SU-DHL-6 (cell line): ENCODE measurements around the gene CRTC2.
"Not testable (repeated sequence)": the region's sequence is repeated elsewhere in the genome, so short reads cannot be mapped to it uniquely, and the experiment has no call there.

Experiments
- H2AFZ ChIP-seq: fragments of 200-600 bp; sonication (generic); 2 replicates; pipeline ENCODE4 v1.6.1; 2014; ENCODE audit warnings: low read depth, mild to moderate bottlenecking, moderate library complexity, mixed read lengths, antibody characterized with exemption, low read length; ENCODE audit not compliant: severe bottlenecking
- H3F3A ChIP-seq: fragments of 200-600 bp; shearing (Covaris generic); 2 replicates; pipeline ENCODE4 v1.6.0; 2016; ENCODE audit warnings: antibody characterized with exemption, mild to moderate bottlenecking; ENCODE audit not compliant: insufficient read depth
- H3K27ac ChIP-seq: fragments of 200-600 bp; sonication (generic); 2 replicates; pipeline ENCODE4 v1.5.1; 2016; ENCODE audit warnings: low read depth, mild to moderate bottlenecking, low read length, moderate library complexity, mixed read lengths
- H3K27me3 ChIP-seq: fragments of 200-600 bp; sonication (generic), shearing (Covaris generic); 2 replicates; pipeline ENCODE4 v1.6.0; 2014; ENCODE audit warnings: mild to moderate bottlenecking, low read length
- H3K36me3 ChIP-seq: fragments of 200-600 bp; sonication (generic); 2 replicates; pipeline ENCODE4 v1.6.1; 2014; ENCODE audit warnings: mild to moderate bottlenecking, low read length, mixed read lengths
- H3K4me2 ChIP-seq: fragments of 300-600, 200-600 bp; shearing (Covaris generic), sonication (generic); 2 replicates; pipeline ENCODE4 v1.6.0; 2014; ENCODE audit warnings: low read length, low read depth, mild to moderate bottlenecking; ENCODE audit not compliant: poor library complexity, severe bottlenecking
- H3K4me3 ChIP-seq: fragments of 200-600 bp; sonication (generic); 2 replicates; pipeline ENCODE4 v1.5.1; 2014; ENCODE audit warnings: antibody characterized with exemption, low read length, mild to moderate bottlenecking, mixed read lengths; ENCODE audit not compliant: insufficient read depth, poor library complexity, severe bottlenecking
- H3K79me2 ChIP-seq: fragments of 200-600 bp; sonication (generic); 2 replicates; pipeline ENCODE4 v1.6.1; 2014; ENCODE audit warnings: mild to moderate bottlenecking, low read length, moderate library complexity; ENCODE audit not compliant: insufficient read depth
- H3K9ac ChIP-seq: fragments of 200-600 bp; sonication (generic); 2 replicates; pipeline ENCODE4 v1.7.0; 2014; ENCODE audit warnings: mild to moderate bottlenecking, low read length
- H3K9me2 ChIP-seq: fragments of 200-600 bp; sonication (generic); replicated peaks from 2 replicates; pipeline ENCODE4 v1.6.1; 2014; ENCODE audit warnings: low read length; ENCODE audit not compliant: insufficient read depth
- H3K9me3 ChIP-seq: fragments of 200-600 bp; sonication (generic); 2 replicates; pipeline ENCODE4 v1.6.1; 2014; ENCODE audit warnings: low read length, mixed read lengths; ENCODE audit not compliant: insufficient read depth
- H4K20me1 ChIP-seq: fragments of 200-600 bp; sonication (generic); 2 replicates; pipeline ENCODE4 v1.6.1; 2014; ENCODE audit warnings: low read depth, mild to moderate bottlenecking, antibody characterized with exemption, low read length, moderate library complexity, mixed read lengths
- EZH2phosphoT487 ChIP-seq: fragments of 200-600 bp; sonication (generic), shearing (Covaris generic); conservative IDR thresholded peaks from 2 replicates; pipeline ENCODE4 v1.6.1; 2018; ENCODE audit warnings: mild to moderate bottlenecking, antibody characterized with exemption, low read length, moderate library complexity, mixed read lengths
- TF ChIP-seq, protein P1 (sequence below): fragments of 200-600 bp; sonication (generic); IDR thresholded peaks from one replicate; pipeline ENCODE4 v1.5.1; 2017; ENCODE audit warnings: antibody characterized with exemption, mild to moderate bottlenecking, low read length, moderate library complexity; ENCODE audit not compliant: insufficient read depth, poor library complexity, severe bottlenecking

Gene CRTC2

GRCh38 chr1:153919876-153920852, 38.2 kb downstream of the CRTC2 start:
- Histone ChIP-seq H3K9me3 (no peaks in the 10 kb centered on the region), H3K79me2 (peaks cover 71% of the 10 kb centered on the region), H3K27me3 (no peaks in the 10 kb centered on the region), H3F3A (no peaks in the 10 kb centered on the region; the same call in 1 of the 2 replicates), H3K9ac (peak overlapping the region; percentile 89), H3K9me2 (no peaks in the 10 kb centered on the region), H3K4me3 (peak overlapping the region; percentile 83), H3K4me2 (peak overlapping the region; percentile 74), H4K20me1 (peaks cover 4% of the 10 kb centered on the region; the same call in 1 of the 2 replicates), H2AFZ (no peak overlapping the region), H3K27ac (peak overlapping the region; percentile 85), H3K36me3 (peaks cover 10% of the 10 kb centered on the region; the same call in 1 of the 2 replicates)
- TF ChIP-seq, protein P1, sequence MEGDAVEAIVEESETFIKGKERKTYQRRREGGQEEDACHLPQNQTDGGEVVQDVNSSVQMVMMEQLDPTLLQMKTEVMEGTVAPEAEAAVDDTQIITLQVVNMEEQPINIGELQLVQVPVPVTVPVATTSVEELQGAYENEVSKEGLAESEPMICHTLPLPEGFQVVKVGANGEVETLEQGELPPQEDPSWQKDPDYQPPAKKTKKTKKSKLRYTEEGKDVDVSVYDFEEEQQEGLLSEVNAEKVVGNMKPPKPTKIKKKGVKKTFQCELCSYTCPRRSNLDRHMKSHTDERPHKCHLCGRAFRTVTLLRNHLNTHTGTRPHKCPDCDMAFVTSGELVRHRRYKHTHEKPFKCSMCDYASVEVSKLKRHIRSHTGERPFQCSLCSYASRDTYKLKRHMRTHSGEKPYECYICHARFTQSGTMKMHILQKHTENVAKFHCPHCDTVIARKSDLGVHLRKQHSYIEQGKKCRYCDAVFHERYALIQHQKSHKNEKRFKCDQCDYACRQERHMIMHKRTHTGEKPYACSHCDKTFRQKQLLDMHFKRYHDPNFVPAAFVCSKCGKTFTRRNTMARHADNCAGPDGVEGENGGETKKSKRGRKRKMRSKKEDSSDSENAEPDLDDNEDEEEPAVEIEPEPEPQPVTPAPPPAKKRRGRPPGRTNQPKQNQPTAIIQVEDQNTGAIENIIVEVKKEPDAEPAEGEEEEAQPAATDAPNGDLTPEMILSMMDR = peak; percentile 40
- TF ChIP-seq EZH2phosphoT487 = no peak

DNA sequence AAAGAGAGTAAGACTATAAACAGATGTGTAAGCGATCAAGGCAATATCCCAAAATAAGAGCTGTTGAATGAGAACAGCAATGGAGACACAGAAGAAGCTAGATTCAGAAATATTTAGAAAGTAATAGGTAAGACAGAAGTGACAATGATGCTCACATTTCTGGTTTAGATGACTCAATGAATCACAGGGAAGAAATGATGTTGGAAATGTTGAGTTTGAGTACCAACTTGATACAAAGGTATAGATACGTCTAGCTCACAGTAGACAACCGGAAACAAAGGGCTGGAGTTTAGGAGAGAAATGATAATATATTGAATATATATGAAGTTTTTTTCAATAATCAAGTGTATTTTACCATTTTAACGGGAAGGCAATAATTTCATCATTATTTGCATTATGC, 42.1 kb downstream of the CRTC2 start:
- Histone ChIP-seq H3K27ac (no peak overlapping the region), H3F3A (peaks cover 8% of the 10 kb centered on the region), H3K4me2 (no peak overlapping the region), H3K4me3 (no peak overlapping the region), H4K20me1 (peaks cover 7% of the 10 kb centered on the region; the same call in 1 of the 2 replicates), H3K9me3 (no peaks in the 10 kb centered on the region), H3K9me2 (no peaks in the 10 kb centered on the region), H3K79me2 (peaks cover 100% of the 10 kb centered on the region), H2AFZ (no peak overlapping the region), H3K27me3 (no peaks in the 10 kb centered on the region), H3K36me3 (peaks cover 16% of the 10 kb centered on the region; the same call in 1 of the 2 replicates), H3K9ac (no peak overlapping the region)
- TF ChIP-seq, protein P1 = no peak

DNA sequence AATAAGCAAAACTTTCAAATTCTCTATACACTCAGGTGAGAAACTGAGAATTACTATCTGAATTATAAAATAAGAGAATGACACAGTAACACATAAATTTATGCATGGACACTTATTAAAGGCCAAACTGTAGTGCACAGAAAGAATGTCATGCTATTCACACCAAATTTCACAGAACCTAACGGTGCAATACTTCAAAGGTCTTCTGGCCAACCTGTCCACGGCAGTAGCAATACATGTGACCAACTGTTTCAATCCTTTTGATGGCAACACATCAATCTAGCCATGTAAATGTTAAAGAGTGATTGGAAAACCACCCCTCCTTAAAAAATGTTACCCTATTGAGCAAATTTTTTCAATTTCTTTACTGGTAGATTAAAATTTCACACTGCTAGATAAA, 46.1 kb downstream of the CRTC2 start:
- Histone ChIP-seq H3K4me3 (no peak overlapping the region), H3K36me3 (peaks cover 7% of the 10 kb centered on the region; the same call in 1 of the 2 replicates), H3K4me2 (no peak overlapping the region), H3K79me2 (peaks cover 99% of the 10 kb centered on the region), H3K9me3 (no peaks in the 10 kb centered on the region), H3K27ac (no peak overlapping the region), H4K20me1 (peaks cover 3% of the 10 kb centered on the region; the same call in 1 of the 2 replicates), H3K9ac (no peak overlapping the region), H3K9me2 (no peaks in the 10 kb centered on the region), H2AFZ (no peak overlapping the region), H3K27me3 (no peaks in the 10 kb centered on the region), H3F3A (peaks cover 13% of the 10 kb centered on the region)
- TF ChIP-seq EZH2phosphoT487 = no peak
- TF ChIP-seq, protein P1 = no peak

- Histone ChIP-seq H3K79me2 (peaks cover 99% of the 10 kb centered on the region), H3F3A (peaks cover 22% of the 10 kb centered on the region), H3K36me3 (peaks cover 10% of the 10 kb centered on the region; the same call in 1 of the 2 replicates)
- H2AFZ ChIP-seq, H4K20me1 ChIP-seq, H3K9ac ChIP-seq, H3K4me2 ChIP-seq, H3K27me3 ChIP-seq, H3K9me2 ChIP-seq, H3K9me3 ChIP-seq, H3K4me3 ChIP-seq, H3K27ac ChIP-seq: not testable (repeated sequence)
Observed at GRCh38 chr1:153910560-153910959, 47.9 kb downstream of the CRTC2 start.
